ENCODE results near the gene SLC22A1.
A peak's percentile ranks its signal among the peaks of the same experiment; 100 is the strongest.
"Not testable (repeated sequence)": the region's sequence is repeated elsewhere in the genome, so short reads cannot be mapped to it uniquely, and the experiment has no call there.

SLC22A1 gene

DNA sequence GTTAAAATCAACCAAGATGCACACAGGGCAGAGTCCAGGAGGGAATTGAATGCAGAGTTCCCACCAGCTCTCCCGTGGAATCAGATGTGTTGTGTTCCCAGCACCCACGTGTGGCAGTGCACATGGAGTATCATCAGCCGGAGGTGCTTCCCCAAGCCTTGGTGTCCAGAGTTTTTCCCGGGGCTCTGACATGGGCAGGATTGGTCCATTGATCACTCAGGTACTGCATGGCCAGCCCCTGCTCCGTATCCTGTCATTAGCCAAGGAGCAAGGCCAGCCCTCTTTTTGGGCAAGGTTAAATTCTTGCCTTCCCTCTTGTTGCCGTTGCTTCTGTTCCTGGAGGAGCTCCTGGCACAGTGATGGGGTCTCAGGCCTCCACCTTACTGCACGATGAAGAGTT, 28.6 kb upstream of the SLC22A1 start:
- no peak for DNase-seq (ENCODE audit: low read depth, low spot score)

DNA sequence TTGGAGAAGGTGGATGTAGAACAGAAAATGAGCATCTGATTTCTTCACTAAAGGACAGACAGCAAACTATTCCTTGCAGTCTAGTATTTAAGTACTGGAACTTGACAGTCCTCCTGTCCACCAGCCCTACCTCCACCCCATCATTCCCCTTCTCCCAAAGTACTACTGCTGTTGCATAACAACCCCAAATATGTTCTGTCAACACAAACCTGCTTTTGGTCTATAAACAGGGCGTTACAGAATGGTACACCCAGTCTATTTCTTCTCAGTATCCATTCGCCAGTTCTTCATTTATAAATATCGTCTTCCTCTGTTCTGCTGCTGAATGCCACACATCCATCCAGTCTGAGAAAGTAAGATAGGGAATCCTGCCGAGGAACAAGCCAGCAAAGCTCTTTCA, 27.7 kb upstream of the SLC22A1 start:
- no peak for DNase-seq (ENCODE audit: low read depth, low spot score)

DNA sequence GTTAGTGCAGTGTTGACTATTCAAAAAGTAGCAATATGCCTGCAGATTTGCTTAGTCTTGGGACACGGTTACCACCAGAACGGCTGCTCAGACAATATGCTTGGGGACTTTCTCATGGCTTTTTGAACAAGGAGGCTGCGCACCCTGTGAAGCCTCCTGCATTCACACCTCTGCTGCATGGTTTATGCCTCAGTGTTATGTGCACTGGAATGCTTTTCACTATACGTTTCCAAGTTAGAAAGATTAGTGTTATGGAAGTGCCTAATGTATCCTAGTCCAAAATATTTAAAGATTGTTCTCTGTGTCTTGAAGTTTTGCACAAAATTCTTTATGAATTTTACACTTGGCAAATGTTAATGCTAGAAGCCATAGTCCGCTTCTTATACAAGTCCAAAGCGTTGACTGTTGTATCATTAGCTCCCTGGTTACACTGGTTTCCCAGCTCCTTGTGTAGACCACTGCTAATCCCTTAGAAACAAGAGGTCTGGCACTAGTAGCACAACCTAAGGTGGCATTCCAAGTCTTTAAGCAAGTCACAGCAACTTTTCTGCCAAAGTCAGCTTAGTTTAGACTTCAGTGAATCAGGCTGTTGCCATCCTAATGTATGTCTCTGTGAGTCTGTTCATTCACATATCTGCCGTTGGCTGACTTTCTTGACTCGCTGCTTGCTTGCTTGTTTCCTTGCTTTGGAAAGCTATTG, 26.3 kb upstream of the SLC22A1 start:
- DNase-seq (ENCODE audit: low read depth, low spot score), result no peak

- DNase-seq (ENCODE audit: low read depth, low spot score), result no peak
These were observed 20.1 kb upstream of the SLC22A1 start for GRCh38 chr6:160101277-160102205.

DNA sequence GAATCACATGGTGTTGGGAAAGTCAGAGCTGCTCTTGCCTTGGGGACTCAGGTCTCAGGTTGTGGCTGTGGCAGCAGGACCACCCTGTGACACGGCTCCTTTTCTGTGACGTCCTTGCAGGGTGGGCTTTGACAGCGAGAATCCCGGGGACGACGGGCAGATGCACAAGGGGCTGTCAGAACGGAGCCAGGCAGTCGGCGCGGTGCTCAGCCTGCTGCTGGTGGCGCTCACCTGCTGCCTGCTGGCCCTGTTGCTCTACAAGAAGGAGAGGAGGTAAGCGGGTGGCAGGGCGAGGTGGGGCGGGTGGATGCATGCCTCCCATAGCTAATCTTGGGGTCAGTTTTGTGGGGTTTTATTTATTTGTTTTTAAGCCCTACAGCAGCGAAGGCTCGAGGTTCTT, 19.2 kb upstream of the SLC22A1 start:
- no peak for DNase-seq (ENCODE audit: low read depth, low spot score)

DNA sequence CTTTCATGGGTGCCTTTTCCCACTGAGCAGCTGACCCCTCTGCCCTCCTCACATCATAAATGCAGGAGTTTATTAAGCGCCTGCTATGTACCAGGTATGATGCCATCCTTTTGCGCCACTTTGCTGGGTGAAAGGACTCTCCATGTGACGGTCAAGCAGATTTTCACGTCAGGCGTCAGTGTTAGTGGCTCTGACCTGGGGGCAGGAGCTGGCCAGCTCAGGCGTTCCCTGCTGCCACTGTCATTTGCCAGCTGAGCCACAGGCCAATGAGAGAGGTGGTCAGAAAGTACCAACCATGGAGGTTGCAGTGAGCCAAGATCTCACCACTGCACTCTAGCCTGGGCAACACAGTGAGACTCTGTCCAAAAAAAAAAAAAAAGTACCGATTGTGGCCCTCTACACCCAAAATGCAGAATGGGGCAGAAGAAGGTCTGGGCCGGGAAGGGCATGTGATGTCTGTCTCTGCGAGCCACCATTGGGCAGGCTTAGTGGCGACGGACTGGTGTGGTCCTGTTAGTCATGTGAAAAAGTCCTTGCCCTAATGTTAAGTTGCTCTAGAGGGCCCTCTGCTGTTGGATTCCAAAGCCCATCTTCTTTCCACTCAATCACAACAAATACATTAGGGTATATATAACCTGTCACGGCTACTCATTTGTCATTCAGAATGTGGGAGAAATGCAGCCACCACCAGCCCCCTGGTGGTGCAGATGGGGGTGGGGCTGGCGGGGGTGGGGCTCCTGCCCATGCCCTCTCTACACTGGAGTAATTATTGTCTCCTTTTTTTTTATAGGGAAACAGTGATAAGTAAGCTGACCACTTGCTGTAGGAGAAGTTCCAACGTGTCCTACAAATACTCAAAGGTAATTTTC, 18.4 kb upstream of the SLC22A1 start:
- peak; percentile 60 for DNase-seq (ENCODE audit: low read depth, low spot score)

DNA sequence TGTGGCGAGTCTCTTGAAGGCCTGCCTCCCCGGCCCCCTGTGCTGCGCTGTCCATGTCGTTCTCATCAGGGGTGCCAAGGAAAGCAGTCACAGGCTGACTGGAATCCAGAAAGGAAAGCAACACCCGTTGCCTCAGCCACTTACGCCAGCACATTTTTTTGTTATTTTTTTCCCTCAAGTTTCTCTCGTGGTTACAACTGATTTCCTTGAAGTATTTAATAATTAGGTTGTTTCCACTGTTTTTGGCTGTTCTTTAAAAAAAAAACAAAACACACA, 17.9 kb upstream of the SLC22A1 start:
- DNase-seq (ENCODE audit: low read depth, low spot score), result no peak

DNA sequence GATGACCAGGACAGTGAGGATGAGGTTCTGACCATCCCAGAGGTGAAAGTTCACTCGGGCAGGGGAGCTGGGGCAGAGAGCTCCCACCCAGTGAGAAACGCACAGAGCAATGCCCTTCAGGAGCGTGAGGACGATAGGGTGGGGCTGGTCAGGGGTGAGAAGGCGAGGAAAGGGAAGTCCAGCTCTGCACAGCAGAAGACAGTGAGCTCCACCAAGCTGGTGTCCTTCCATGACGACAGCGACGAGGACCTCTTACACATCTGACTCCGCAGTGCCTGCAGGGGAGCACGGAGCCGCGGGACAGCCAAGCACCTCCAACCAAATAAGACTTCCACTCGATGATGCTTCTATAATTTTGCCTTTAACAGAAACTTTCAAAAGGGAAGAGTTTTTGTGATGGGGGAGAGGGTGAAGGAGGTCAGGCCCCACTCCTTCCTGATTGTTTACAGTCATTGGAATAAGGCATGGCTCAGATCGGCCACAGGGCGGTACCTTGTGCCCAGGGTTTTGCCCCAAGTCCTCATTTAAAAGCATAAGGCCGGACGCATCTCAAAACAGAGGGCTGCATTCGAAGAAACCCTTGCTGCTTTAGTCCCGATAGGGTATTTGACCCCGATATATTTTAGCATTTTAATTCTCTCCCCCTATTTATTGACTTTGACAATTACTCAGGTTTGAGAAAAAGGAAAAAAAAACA, 16.6 kb upstream of the SLC22A1 start:
- DNase-seq (ENCODE audit: low read depth, low spot score), result no peak

DNA sequence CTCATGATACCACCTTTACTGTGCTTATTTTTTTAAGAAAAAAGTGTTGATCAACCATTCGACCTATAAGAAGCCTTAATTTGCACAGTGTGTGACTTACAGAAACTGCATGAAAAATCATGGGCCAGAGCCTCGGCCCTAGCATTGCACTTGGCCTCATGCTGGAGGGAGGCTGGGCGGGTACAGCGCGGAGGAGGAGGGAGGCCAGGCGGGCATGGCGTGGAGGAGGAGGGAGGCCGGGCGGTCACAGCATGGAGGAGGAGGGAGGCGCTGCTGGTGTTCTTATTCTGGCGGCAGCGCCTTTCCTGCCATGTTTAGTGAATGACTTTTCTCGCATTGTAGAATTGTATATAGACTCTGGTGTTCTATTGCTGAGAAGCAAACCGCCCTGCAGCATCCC, 15.6 kb upstream of the SLC22A1 start:
- no peak for DNase-seq (ENCODE audit: low read depth, low spot score)

DNA sequence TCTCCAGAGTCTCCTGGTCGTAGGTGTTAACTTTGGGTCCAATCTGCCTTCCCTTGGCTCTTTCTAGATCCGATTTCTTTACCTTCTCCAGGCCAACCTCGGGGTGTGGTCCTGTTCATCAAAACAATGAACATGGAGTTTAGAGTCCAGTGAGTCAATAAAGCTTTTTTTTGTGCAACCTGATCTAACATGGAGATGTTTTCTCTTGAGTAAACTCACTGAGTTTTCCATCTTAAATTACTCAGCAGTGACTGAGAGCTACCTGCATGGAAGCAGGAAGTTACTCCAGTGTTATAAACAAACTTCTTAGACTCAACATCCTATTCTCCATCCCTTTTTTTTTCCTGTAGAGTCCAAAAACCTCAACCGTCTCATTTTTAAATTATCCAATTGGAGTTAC, 14.9 kb upstream of the SLC22A1 start:
- no peak for DNase-seq (ENCODE audit: low read depth, low spot score)

GRCh38 chr6:160108077-160108476, 13.5 kb upstream of the SLC22A1 start:
- no peak for DNase-seq (ENCODE audit: low read depth, low spot score)

GRCh38 chr6:160110586-160111123, 11.0 kb upstream of the SLC22A1 start:
- DNase-seq (ENCODE audit: low read depth, low spot score), result no peak

GRCh38 chr6:160111806-160112205, 9.8 kb upstream of the SLC22A1 start:
- no peak for DNase-seq (ENCODE audit: low read depth, low spot score)

DNA sequence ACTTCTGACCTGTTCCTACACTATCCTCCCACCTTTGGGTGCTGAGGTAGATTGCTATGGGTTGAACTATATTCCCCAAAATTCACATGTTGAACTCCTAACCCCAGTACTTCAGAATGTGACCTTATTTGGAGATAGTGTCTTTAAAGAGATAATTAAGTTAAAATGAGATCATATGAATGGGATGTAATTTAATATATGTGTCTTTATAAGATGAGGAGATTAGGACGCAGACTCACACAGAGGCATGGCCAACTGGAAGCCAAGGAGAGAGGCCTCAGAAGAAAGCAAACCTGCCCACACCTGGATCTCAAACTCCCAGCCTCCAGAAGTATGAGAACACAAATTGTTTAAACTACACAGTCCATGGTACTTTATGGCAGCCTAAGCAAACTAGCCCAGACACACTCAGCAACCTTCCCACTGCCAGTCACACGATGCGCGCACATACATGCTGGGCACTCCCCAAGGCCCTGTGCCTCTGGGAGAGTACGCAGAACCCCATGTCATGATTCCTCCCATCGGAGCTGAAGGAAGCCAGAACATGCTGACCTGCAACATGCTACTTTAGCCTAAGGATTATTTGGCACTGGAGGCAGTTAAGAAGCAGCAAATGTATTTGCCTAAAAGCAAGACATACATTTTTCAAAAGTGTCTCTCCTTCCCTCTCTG, 8.9 kb upstream of the SLC22A1 start:
- no peak for DNase-seq (ENCODE audit: low read depth, low spot score)

GRCh38 chr6:160114536-160114935, 7.1 kb upstream of the SLC22A1 start:
- DNase-seq (ENCODE audit: low read depth, low spot score), result not testable (repeated sequence)

- no peak for DNase-seq (ENCODE audit: low read depth, low spot score)
These were observed 6.2 kb upstream of the SLC22A1 start for GRCh38 chr6:160115421-160115820.

- no peak for DNase-seq (ENCODE audit: low read depth, low spot score)
These were observed 5.2 kb upstream of the SLC22A1 start for GRCh38 chr6:160116411-160116810.

GRCh38 chr6:160117137-160117536, 4.5 kb upstream of the SLC22A1 start:
- no peak for DNase-seq (ENCODE audit: low read depth, low spot score)

- DNase-seq (ENCODE audit: low read depth, low spot score), result no peak
These were observed 2.9 kb upstream of the SLC22A1 start for GRCh38 chr6:160118620-160119229.

DNA sequence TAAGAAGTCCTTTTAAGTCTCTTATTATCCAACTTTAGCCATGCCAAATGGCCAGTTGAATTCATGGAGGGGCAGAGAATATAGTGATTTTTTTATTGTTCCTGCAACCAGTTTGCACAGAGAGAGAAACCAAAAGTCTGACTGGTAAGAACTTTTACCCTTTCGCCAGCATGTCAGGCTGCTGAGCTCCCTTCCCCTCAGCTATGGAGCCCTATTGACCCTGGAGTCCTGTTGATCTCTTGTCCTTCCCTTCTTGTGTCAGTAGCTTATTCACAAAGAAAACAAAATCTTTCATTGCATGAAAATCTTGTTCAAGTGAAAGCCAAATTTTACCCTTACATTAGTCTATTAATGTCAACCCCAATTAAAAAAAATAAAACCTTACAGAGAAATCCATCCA, 1.5 kb upstream of the SLC22A1 start:
- no peak for DNase-seq (ENCODE audit: low read depth, low spot score)
